Measurements from ENCODE around the gene DTX1. TPM values are rescaled to one million over a fixed set of nuclear protein-coding genes. Genes with fewer than 3 reads are reported as not detected.
A peak's percentile ranks its signal among the peaks of the same experiment; 100 is the strongest.

DTX1 gene
- total RNA-seq, 1 experiment from 2014 or later = 3.0 TPM

- Histone ChIP-seq H2AK5ac (ENCODE audit: insufficient read length, low read length) (no peak overlapping the region), H3K9me3 (ENCODE audit: control insufficient read depth, low read depth, low read length) (no peaks in the 10 kb centered on the region), H2BK120ac (ENCODE audit: low read depth, low read length, poor library complexity, severe bottlenecking) (no peak overlapping the region), H2BK15ac (ENCODE audit: low read depth, low read length) (no peak overlapping the region), H3T11ph (ENCODE audit: low read length) (no peak overlapping the region), H4K20me1 (ENCODE audit: control insufficient read depth, insufficient read depth, insufficient read length) (no peaks in the 10 kb centered on the region), H4K8ac (replicated peaks; ENCODE audit: insufficient read length, low read depth, low read length) (no peak overlapping the region), H2AFZ (ENCODE audit: low read length) (no peak overlapping the region), H3K4ac (ENCODE audit: low read depth, low read length) (no peak overlapping the region), H3K79me2 (ENCODE audit: insufficient read depth, low read length) (no peaks in the 10 kb centered on the region), H4K91ac (ENCODE audit: insufficient read length, low read depth, low read length) (no peak overlapping the region), H3K4me2 (ENCODE audit: insufficient read depth, insufficient read length, low read length) (peak overlapping the region; percentile 10), H4K5ac (ENCODE audit: insufficient read length, low read depth, low read length) (no peak overlapping the region), H2BK5ac (ENCODE audit: insufficient read length, low read length) (no peak overlapping the region), H3K56ac (ENCODE audit: insufficient read length, low read depth, low read length) (no peak overlapping the region), H3K23ac (ENCODE audit: insufficient read length, low read depth, low read length) (no peak overlapping the region), H3K23me2 (ENCODE audit: insufficient read length, low read depth, low read length, poor library complexity, severe bottlenecking) (no peaks in the 10 kb centered on the region), H3K27me3 (ENCODE audit: insufficient read depth, low read length) (no peaks in the 10 kb centered on the region), H3K9ac (ENCODE audit: extremely low read depth, insufficient read length, low read length) (no peak overlapping the region), H3K18ac (ENCODE audit: insufficient read length, low read depth, low read length) (no peak overlapping the region), H3K4me1 (ENCODE audit: insufficient read depth, low read length) (no peaks in the 10 kb centered on the region), H3K27ac (ENCODE audit: insufficient read length, low read depth, low read length) (no peak overlapping the region), H3K79me1 (ENCODE audit: insufficient read depth, low read depth, low read length, poor library complexity, severe bottlenecking) (no peaks in the 10 kb centered on the region), H2BK20ac (ENCODE audit: low read depth, low read length, poor library complexity, severe bottlenecking) (no peak overlapping the region), H2BK12ac (ENCODE audit: insufficient read length, low read depth, low read length) (no peak overlapping the region), H3K14ac (ENCODE audit: insufficient read depth, low read length) (no peak overlapping the region)
- peak overlapping the region in 1 of 2 experiments; percentile 34; a peak in 1 of 5 replicates for H3K4me3 Mint-ChIP-seq
- TF ChIP-seq, protein P1, sequence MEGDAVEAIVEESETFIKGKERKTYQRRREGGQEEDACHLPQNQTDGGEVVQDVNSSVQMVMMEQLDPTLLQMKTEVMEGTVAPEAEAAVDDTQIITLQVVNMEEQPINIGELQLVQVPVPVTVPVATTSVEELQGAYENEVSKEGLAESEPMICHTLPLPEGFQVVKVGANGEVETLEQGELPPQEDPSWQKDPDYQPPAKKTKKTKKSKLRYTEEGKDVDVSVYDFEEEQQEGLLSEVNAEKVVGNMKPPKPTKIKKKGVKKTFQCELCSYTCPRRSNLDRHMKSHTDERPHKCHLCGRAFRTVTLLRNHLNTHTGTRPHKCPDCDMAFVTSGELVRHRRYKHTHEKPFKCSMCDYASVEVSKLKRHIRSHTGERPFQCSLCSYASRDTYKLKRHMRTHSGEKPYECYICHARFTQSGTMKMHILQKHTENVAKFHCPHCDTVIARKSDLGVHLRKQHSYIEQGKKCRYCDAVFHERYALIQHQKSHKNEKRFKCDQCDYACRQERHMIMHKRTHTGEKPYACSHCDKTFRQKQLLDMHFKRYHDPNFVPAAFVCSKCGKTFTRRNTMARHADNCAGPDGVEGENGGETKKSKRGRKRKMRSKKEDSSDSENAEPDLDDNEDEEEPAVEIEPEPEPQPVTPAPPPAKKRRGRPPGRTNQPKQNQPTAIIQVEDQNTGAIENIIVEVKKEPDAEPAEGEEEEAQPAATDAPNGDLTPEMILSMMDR (conservative IDR thresholded peaks at IDR 0.05) = no peak
- H3K36me3 Mint-ChIP-seq (ENCODE audit: insufficient read depth in 1 of 3, low read depth in 3 of 3) = no peaks in the 10 kb centered on the region; a peak in 1 of 7 replicates
- peaks cover 24% of the 10 kb centered on the region for H3K27me3 Mint-ChIP-seq (ENCODE audit: low read depth)
- peak overlapping the region in 1 of 3 experiments; percentile 49; a peak in 1 of 7 replicates for H3K27ac Mint-ChIP-seq
- H3K4me1 Mint-ChIP-seq = peaks cover 9 to 18% of the 10 kb centered on the region in 2 experiments
- no CpG with 5 or more reads among the region's 5 CpGs for WGBS (ENCODE audit: extremely low coverage, insufficient read length, low lambda C conversion rate)
- H3K9me3 Mint-ChIP-seq = no peaks in the 10 kb centered on the region; a peak in 1 of 5 replicates
- DNase-seq = no peak
Observed at GRCh38 chr12:113087193-113087592, 30.7 kb downstream of the DTX1 start.

Data from H9 (cell line).